CD4-positive, alpha-beta T cell treated with Interleukin-12 subunit alpha and Interleukin-12 subunit beta, for 1 hour (primary cell): ENCODE measurements around the gene FNDC4.

Experiments used
- DNase-seq: peaks from one replicate; pipeline ENCODE4 v3.0.0-alpha.2; 2020

Gene FNDC4

GRCh38 chr2:27492557-27492956 is 2.4 kb downstream of the FNDC4 start:
- no peak for DNase-seq

- peak; percentile 99 for DNase-seq
These were observed 5.3 kb downstream of the FNDC4 start, which contains the start of gene IFT172 for GRCh38 chr2:27489498-27490397. IFT172 (minus strand) TSS chr2:27489743; CDS start chr2:27489653, 90 bp downstream.

GRCh38 chr2:27489118-27489497 is 5.9 kb downstream of the FNDC4 start:
- DNase-seq, result peak; percentile 36

GRCh38 chr2:27485496-27485895 is 9.5 kb downstream of the FNDC4 start:
- no peak for DNase-seq

GRCh38 chr2:27471961-27472360 is 23.0 kb downstream of the FNDC4 start:
- DNase-seq, result no peak

GRCh38 chr2:27464443-27464842 is 30.6 kb downstream of the FNDC4 start:
- no peak for DNase-seq

- DNase-seq, result no peak
These were observed 33.9 kb downstream of the FNDC4 start for GRCh38 chr2:27461118-27461517.

GRCh38 chr2:27453968-27454367 is 41.0 kb downstream of the FNDC4 start:
- no peak for DNase-seq

- no peak for DNase-seq
These were observed 43.9 kb downstream of the FNDC4 start for GRCh38 chr2:27451095-27451494.

- no peak for DNase-seq
These were observed 46.6 kb downstream of the FNDC4 start for GRCh38 chr2:27448381-27448780.

- DNase-seq, result no peak
These were observed 48.9 kb downstream of the FNDC4 start for GRCh38 chr2:27446057-27446456.

- DNase-seq, result no peak
These were observed 49.4 kb downstream of the FNDC4 start for GRCh38 chr2:27445615-27446014.

GRCh38 chr2:27445155-27445554 is 49.8 kb downstream of the FNDC4 start:
- no peak for DNase-seq

- no peak for DNase-seq
These were observed 52.1 kb downstream of the FNDC4 start for GRCh38 chr2:27442920-27443282.

GRCh38 chr2:27441958-27442919 is 52.8 kb downstream of the FNDC4 start, which contains the start of gene KRTCAP3:
KRTCAP3 (plus strand) TSS chr2:27442381; CDS start chr2:27442413, 32 bp downstream.
- peak; percentile 74 for DNase-seq
